Activated naive CD8-positive, alpha-beta T cell treated with anti-CD3 and anti-CD28 coated beads, Interleukin-2, amount 50 U/mL, for 16 hours (primary cell): ENCODE measurements around the gene SCFD2.

Experiments used
- DNase-seq: peaks from one replicate; pipeline ENCODE4 v3.0.0-alpha.2; 2020; ENCODE audit warnings: low read depth, low spot score

SCFD2 gene

GRCh38 chr4:52957220-52957686, 408.6 kb downstream of the SCFD2 start:
- no peak for DNase-seq

GRCh38 chr4:52956691-52957090, 409.2 kb downstream of the SCFD2 start:
- no peak for DNase-seq

- no peak for DNase-seq
Measured at GRCh38 chr4:52954560-52955170, 411.2 kb downstream of the SCFD2 start.

GRCh38 chr4:52952540-52952939, 413.3 kb downstream of the SCFD2 start:
- no peak for DNase-seq

GRCh38 chr4:52951016-52951415, 414.8 kb downstream of the SCFD2 start:
- DNase-seq: no peak

GRCh38 chr4:52950226-52950625, 415.6 kb downstream of the SCFD2 start:
- DNase-seq: no peak

GRCh38 chr4:52949336-52949735, 416.5 kb downstream of the SCFD2 start:
- no peak for DNase-seq

GRCh38 chr4:52948057-52948423, 417.8 kb downstream of the SCFD2 start:
- DNase-seq: no peak

GRCh38 chr4:52947401-52948056, 418.3 kb downstream of the SCFD2 start:
- DNase-seq: no peak

- DNase-seq: no peak
Measured at GRCh38 chr4:52946855-52947254, 419.0 kb downstream of the SCFD2 start.

GRCh38 chr4:52945982-52946381, 419.9 kb downstream of the SCFD2 start:
- DNase-seq: no peak

- DNase-seq: no peak
Measured at GRCh38 chr4:52945326-52945898, 420.4 kb downstream of the SCFD2 start.

- DNase-seq: no peak
Measured at GRCh38 chr4:52943677-52944076, 422.2 kb downstream of the SCFD2 start.

GRCh38 chr4:52942936-52943335, 422.9 kb downstream of the SCFD2 start:
- no peak for DNase-seq

GRCh38 chr4:52941450-52941849, 424.4 kb downstream of the SCFD2 start:
- no peak for DNase-seq

GRCh38 chr4:52939739-52940138, 426.1 kb downstream of the SCFD2 start:
- no peak for DNase-seq

- no peak for DNase-seq
Measured at GRCh38 chr4:52939325-52939724, 426.5 kb downstream of the SCFD2 start.

- DNase-seq: no peak
Measured at GRCh38 chr4:52937829-52938228, 428.0 kb downstream of the SCFD2 start.

- DNase-seq: no peak
Measured at GRCh38 chr4:52936729-52937128, 429.1 kb downstream of the SCFD2 start.

- DNase-seq: no peak
Measured at GRCh38 chr4:52935317-52935716, 430.5 kb downstream of the SCFD2 start.

- no peak for DNase-seq
Measured at GRCh38 chr4:52933738-52934137, 432.1 kb downstream of the SCFD2 start.

GRCh38 chr4:52932591-52933470, 433.0 kb downstream of the SCFD2 start:
- no peak for DNase-seq
